ENCODE results near the gene TMEM143. TPM values are rescaled to one million over a fixed set of nuclear protein-coding genes. Genes with fewer than 3 reads are reported as not detected.

The TMEM143 gene
- total and polyA plus RNA-seq, 2 of the 8 experiments (the other 6 are each of a cell fraction or from before 2014, with no cell fraction given), result 14.2 to 19.1 TPM

DNA sequence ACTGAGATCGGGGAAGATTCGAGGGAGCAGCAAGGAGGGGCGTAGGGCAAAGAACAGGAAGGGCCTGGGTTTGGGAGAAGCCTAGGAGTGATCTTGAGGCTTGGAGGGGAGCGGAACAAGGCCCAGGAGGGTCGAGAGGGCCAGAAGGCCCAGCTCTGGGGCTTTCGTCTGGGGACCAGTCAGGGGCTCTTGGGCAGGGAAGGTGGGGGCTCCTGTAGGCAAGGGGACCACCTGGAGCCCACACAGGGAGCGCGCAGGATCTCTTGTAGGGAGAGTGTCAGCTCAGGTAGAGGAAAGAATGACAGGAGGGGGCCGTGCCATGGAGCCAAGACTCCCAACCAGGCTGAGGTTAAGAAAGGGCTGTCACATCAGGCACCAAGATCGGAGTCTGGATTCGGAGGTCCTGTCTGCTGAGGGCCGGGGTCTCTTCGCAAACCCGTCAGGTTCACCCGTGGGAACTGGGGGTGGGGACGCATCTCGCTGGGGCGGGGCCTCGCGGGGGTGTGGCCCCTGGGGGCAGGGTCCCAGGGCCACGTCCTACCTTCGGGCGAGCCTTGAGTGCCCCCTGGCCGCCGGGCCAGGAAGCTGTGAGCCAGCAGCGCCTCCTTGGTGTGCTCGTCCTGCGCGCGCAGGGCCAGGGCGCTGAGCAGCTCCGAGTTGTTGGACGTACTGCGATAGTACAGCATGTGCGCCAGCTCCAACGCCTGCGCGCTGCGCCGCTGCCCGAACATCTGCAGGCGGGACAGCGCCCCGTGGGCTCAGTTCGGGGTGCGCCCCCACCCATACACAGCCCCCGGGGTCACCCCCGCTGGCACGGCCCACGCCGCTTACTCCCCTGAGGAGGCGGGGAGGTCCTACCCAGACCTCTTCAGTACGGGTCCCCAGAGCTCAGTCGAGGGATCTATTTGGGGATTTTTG is 30.0 kb downstream of the TMEM143 start (continued):
- TF ChIP-seq, protein P1, sequence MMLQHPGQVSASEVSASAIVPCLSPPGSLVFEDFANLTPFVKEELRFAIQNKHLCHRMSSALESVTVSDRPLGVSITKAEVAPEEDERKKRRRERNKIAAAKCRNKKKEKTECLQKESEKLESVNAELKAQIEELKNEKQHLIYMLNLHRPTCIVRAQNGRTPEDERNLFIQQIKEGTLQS (IDR thresholded peaks at IDR 0.05; ENCODE audit: insufficient read depth, low read depth, low read length), result no peak
- TF ChIP-seq SIN3A (conservative IDR thresholded peaks at IDR 0.05 in 1 of 2, IDR thresholded peaks at IDR 0.05 in 1 of 2; ENCODE audit: low read depth in 1 of 2, low read length in 2 of 2) (no peak; a peak in 1 of 4 replicates), YY1 (IDR thresholded peaks at IDR 0.05; ENCODE audit: low read depth, low read length) (no peak), KDM1A (IDR thresholded peaks at IDR 0.05; ENCODE audit: borderline replicate concordance, low read length) (no peak), SIX5 (IDR thresholded peaks at IDR 0.05; ENCODE audit: low read depth, low read length) (no peak), BRCA1 (IDR thresholded peaks at IDR 0.05; ENCODE audit: low read depth, low read length) (no peak), MAFK (IDR thresholded peaks at IDR 0.05; ENCODE audit: low read depth, low read length) (no peak), SP1 (IDR thresholded peaks at IDR 0.05; ENCODE audit: low read depth, low read length) (peak; percentile 58; the same call in 1 of the 2 replicates), EZH2 (IDR thresholded peaks at IDR 0.05; ENCODE audit: low read depth, low read length, severe bottlenecking) (no peak), RNF2 (IDR thresholded peaks at IDR 0.05; ENCODE audit: borderline replicate concordance, low read depth, low read length, missing control alignments, poor library complexity, severe bottlenecking) (no peak), TAF1 (IDR thresholded peaks at IDR 0.05; ENCODE audit: low read depth, low read length) (no peak; the same call in 1 of the 2 replicates), CHD2 (IDR thresholded peaks at IDR 0.05; ENCODE audit: low read length) (0 out of 2 replicates have a peak, but pooled peaks have one; percentile 41), SP4 (IDR thresholded peaks at IDR 0.05; ENCODE audit: low read length) (peak; percentile 64; the same call in 1 of the 2 replicates), NANOG (IDR thresholded peaks at IDR 0.05; ENCODE audit: insufficient read depth, low read depth, low read length, poor library complexity, severe bottlenecking) (no peak), RBBP5 (IDR thresholded peaks at IDR 0.05; ENCODE audit: borderline replicate concordance, low read depth, low read length) (0 out of 2 replicates have a peak, but pooled peaks have one; percentile 51), JUN (IDR thresholded peaks at IDR 0.05; ENCODE audit: low read depth, low read length) (no peak), KDM4A (IDR thresholded peaks at IDR 0.05; ENCODE audit: low read depth, low read length, severe bottlenecking) (peak; percentile 76), POLR2A (IDR thresholded peaks at IDR 0.05; ENCODE audit: control extremely low read depth in 1 of 2, low read depth in 2 of 2, low read length in 2 of 2) (peak in 1 of 2 experiments; percentile 61; a peak in 2 of 3 replicates), NRF1 (IDR thresholded peaks at IDR 0.05; ENCODE audit: low read depth, low read length) (peak; percentile 46)
- TF ChIP-seq, protein P2, sequence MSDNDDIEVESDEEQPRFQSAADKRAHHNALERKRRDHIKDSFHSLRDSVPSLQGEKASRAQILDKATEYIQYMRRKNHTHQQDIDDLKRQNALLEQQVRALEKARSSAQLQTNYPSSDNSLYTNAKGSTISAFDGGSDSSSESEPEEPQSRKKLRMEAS (IDR thresholded peaks at IDR 0.05), result peak; percentile 93
- TF ChIP-seq, protein P3, sequence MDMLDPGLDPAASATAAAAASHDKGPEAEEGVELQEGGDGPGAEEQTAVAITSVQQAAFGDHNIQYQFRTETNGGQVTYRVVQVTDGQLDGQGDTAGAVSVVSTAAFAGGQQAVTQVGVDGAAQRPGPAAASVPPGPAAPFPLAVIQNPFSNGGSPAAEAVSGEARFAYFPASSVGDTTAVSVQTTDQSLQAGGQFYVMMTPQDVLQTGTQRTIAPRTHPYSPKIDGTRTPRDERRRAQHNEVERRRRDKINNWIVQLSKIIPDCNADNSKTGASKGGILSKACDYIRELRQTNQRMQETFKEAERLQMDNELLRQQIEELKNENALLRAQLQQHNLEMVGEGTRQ (IDR thresholded peaks at IDR 0.05; ENCODE audit: low read length), result no peak
